ENCODE measurements around the gene ARAF.

ARAF gene

DNA sequence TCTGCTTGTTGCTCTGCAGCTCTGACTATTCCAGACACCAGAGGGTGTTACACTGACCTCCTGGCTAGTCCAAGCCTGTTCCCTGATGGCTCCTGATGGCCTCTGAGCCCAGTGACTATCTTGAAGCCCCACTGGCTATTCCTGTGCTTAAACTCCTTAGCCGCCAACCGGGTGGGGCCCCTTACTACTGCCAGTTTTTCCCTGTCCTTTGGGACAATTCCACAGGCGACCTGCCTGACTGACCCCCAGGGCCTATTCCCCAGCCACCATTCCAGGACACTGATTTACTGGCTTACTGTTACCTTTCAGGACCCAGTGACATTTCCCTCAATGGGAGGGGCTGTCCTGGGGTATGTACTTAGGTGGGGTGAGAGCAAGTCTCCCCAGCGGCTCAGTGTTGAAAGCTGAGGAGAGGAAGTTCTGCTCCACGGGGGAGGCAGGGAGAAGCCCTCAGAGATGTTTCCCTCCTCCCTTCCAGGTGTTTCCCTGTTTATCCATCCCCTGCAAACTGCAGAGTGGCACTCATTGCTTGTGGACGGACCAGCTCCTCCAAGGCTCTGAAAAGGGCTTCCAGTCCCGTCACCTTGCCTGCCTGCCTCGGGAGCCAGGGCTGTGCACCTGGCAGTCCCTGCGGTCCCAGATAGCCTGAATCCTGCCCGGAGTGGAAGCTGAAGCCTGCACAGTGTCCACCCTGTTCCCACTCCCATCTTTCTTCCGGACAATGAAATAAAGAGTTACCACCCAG, 25.2 kb downstream of the ARAF start:
- no peak for DNase-seq (ENCODE audit: low read depth)
- TF ChIP-seq, protein P1, sequence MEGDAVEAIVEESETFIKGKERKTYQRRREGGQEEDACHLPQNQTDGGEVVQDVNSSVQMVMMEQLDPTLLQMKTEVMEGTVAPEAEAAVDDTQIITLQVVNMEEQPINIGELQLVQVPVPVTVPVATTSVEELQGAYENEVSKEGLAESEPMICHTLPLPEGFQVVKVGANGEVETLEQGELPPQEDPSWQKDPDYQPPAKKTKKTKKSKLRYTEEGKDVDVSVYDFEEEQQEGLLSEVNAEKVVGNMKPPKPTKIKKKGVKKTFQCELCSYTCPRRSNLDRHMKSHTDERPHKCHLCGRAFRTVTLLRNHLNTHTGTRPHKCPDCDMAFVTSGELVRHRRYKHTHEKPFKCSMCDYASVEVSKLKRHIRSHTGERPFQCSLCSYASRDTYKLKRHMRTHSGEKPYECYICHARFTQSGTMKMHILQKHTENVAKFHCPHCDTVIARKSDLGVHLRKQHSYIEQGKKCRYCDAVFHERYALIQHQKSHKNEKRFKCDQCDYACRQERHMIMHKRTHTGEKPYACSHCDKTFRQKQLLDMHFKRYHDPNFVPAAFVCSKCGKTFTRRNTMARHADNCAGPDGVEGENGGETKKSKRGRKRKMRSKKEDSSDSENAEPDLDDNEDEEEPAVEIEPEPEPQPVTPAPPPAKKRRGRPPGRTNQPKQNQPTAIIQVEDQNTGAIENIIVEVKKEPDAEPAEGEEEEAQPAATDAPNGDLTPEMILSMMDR (conservative IDR thresholded peaks at IDR 0.05; ENCODE audit: low read depth, low read length), result peak; percentile 8
- H3K4me3 ChIP-seq (ENCODE audit: low read depth, low read length), result peak overlapping the region; percentile 75

DNA sequence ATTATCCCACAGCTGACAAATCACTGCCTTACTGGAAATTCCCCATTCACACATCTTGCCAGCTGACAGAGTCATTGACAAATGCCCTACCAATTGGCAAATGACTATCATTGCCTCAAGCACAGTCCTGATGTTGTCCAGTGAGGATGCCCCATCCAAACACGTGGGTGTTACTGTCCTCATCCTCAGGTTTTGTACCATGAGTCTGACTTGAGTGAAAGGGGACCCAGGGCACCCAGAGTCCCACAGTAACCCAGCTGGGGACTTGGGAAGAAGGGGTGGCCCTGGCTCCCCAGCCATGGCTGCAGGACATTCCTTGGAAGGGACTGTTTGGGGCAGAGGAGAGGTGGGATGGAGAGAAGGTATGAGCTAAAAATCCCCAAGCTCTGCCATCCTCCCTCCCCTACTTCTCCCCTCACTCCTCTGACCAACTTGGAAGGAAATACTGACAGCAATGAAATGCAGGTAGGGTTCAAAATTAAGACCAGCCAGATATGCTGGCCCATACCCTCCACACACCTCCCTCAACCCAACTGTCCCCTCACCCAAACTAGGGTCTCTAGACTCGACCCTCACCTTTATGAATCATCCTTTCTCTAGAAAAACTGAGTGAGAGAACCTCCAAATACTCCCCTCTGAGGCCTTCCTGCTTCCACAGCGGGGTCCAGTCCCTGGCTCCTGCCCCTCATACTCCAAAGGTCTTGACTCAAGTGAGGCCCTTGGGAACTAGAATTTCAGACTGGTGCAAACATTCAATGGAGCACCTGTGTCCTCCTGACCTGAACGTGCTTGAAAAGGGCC, 26.3 kb downstream of the ARAF start:
- no peak for DNase-seq (ENCODE audit: low read depth)
- TF ChIP-seq, protein P1 (conservative IDR thresholded peaks at IDR 0.05; ENCODE audit: low read depth, low read length), result no peak

DNA sequence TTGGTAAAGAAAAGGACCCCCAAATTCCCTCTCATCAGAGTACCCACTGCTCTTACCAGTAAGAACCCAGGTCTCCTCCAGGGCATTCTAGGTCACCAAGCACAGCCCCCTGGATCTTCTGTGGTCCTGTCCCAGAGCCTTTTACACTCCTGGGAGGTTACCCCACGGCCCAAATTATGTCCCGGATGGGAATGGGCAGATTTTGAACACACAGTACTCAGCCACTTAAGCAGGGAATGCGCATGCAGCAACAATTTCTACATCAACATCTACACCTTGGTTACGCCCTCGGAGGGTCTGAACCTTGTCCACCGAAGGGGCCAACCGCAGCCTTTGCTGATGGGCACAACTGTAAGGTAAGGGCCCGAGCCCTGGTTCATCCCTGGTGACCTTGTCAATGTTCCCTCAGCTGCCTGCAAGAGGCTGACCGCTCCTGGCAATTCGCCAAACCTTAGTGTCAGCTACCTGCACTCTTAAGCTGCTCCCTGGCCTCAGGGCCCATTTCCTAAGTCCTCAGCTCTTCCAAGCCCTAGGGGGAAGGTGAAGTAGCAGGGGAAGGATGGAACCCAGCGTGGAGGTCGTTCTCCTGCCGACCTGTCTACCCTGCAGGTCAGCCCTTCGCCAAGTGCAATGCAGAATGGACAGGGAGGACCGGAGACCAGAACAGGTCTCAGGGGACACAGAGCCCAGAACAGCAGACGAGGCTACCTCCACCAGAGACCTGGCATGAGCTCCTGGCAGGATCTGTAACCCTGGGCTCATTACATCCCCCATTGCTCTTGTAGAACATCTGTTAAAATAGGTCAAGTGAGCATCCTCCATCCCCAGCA, 27.1 kb downstream of the ARAF start:
- no peak for DNase-seq (ENCODE audit: low read depth)
- H3K4me3 ChIP-seq (ENCODE audit: low read depth, low read length), result no peak overlapping the region
- TF ChIP-seq, protein P1 (conservative IDR thresholded peaks at IDR 0.05; ENCODE audit: low read depth, low read length), result no peak

More for the DNA sequence above, 26.3 kb downstream of the ARAF start:
- no peak overlapping the region for H3K4me3 ChIP-seq (ENCODE audit: low read depth, low read length)

DNA sequence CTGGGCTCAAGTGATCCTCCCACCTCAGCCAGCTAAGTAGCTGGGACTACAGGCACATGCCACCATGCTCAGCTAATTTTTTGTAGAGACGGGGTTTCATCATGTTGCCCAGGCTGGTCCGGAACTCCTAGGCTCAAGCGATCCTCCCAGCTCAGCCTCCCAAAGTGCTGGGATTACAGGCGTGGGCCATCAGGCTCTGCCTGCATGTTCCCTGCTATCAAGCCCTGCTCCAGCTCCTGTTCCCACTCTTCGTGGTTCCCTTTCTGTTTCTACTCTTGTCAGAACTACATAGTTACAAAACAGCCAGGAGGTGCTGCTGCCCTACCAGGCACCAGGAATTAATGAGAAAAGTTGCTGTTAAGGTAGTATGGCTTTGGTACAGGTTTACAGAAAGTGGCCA, 30.0 kb downstream of the ARAF start:
- TF ChIP-seq, protein P1 (conservative IDR thresholded peaks at IDR 0.05; ENCODE audit: low read depth, low read length), result no peak
- no peak overlapping the region for H3K4me3 ChIP-seq (ENCODE audit: low read depth, low read length)
- no peak for DNase-seq (ENCODE audit: low read depth)

DNA sequence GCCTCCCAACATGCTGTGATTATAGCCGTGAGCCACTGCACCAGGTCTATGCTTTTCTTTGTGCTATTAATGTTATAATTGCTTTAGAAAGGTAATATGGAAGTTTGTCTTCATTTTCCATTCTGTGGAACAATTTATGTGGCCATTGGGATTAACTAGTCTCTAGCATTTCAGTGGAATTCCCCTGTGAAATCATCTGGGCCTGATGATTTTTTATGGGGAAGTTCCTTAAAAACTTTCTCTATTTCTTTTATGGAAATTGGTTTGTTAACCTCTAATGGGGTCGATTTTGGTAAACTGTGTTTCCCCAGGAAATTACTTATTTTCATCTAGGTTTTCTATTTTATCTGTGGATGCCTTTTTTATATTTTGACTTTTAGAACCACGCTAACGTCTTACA, 32.5 kb downstream of the ARAF start:
- DNase-seq (ENCODE audit: low read depth), result no peak
- TF ChIP-seq, protein P1 (conservative IDR thresholded peaks at IDR 0.05; ENCODE audit: low read depth, low read length), result no peak

DNA sequence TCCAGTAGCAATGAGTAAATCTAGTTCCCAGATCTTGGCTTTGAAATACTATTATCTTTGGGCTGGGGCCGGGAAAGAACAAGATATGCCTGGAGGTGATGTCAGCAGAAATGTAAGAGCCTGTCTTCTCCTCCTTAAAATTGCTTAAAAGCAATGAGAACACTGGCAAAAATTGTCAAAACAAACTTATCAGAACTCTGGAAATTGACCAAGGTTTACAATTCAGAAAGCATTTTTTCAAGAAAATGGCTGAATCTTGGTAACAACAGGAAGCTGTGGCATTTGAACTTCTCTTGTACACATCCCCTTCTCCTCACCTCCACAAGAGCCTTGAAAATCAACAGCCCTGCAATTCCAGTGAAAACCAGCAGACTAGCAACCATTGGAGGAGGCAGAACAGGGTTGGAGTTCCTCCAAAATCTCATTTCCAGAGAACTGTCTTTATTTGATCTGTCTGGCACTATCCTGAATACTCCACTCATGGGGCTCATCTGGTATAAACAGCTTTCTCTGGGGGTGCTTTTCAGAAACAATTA, 34.8 kb downstream of the ARAF start:
- TF ChIP-seq, protein P1 (conservative IDR thresholded peaks at IDR 0.05; ENCODE audit: low read depth, low read length), result no peak
- peak; percentile 93 for DNase-seq (ENCODE audit: low read depth)
- H3K4me3 ChIP-seq (ENCODE audit: low read depth, low read length), result no peak overlapping the region

More for the DNA sequence above, 32.5 kb downstream of the ARAF start:
- no peak overlapping the region for H3K4me3 ChIP-seq (ENCODE audit: low read depth, low read length)

Data from choroid plexus epithelial cell (primary cell).